ENCODE results near the gene KRTAP9-7. TPM values are rescaled to one million over a fixed set of nuclear protein-coding genes. Genes with fewer than 3 reads are reported as not detected.
"Not testable (repeated sequence)": the region's sequence is repeated elsewhere in the genome, so short reads cannot be mapped to it uniquely, and the experiment has no call there.

KRTAP9-7 gene
- total RNA-seq, 1 donor from 2014 or later, result not detected

DNA sequence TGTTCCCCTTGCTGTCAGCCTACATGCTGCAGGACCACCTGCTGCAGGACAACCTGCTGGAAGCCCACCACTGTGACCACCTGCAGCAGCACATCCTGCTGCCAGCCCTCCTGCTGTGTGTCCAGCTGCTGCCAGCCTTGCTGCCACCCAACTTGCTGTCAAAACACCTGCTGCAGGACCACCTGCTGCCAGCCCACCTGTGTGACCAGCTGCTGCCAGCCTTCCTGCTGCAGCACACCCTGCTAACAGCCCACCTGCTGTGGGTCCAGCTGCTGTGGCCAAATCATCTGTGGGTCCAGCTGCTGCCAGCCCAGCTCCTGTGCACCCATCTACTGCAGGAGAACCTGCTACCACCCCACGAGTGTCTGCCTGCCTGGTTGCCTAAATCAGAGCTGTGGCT lies 4.2 kb upstream of the KRTAP9-7 start:
- not testable (repeated sequence) for DNase-seq (ENCODE audit: low spot score)

DNA sequence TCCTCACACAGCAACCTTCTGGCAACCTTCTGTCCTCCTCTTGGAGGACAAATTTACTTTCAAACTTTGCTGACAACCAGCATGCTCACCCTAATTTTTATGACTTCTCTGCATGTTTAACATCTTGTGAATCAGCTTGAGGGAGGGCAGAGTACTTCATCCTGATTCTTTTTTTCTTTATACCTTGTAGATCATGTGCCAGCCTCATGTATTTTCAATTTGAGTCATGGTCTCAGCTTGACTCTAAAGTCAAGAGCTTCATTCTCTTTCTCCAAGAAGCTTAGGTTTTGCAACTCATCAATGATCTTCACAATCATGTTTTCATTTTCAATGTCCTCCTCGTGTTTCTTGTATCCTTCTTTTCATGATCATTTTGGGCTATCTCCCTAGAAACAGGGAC lies 3.6 kb upstream of the KRTAP9-7 start:
- no peak for DNase-seq (ENCODE audit: low spot score)

GRCh38 chr17:41278176-41278955 lies 2.9 kb downstream of the KRTAP9-7 start:
- DNase-seq (ENCODE audit: low spot score), result no peak

- DNase-seq (ENCODE audit: low spot score), result no peak
Observed at GRCh38 chr17:41284043-41284442, 8.5 kb downstream of the KRTAP9-7 start.

GRCh38 chr17:41284546-41284945 lies 9.0 kb downstream of the KRTAP9-7 start:
- DNase-seq (ENCODE audit: low spot score), result no peak

- DNase-seq (ENCODE audit: low spot score), result no peak
Observed at GRCh38 chr17:41287050-41287449, 11.6 kb downstream of the KRTAP9-7 start.

GRCh38 chr17:41294016-41294415 lies 18.5 kb downstream of the KRTAP9-7 start:
- no peak for DNase-seq (ENCODE audit: low spot score)

DNA sequence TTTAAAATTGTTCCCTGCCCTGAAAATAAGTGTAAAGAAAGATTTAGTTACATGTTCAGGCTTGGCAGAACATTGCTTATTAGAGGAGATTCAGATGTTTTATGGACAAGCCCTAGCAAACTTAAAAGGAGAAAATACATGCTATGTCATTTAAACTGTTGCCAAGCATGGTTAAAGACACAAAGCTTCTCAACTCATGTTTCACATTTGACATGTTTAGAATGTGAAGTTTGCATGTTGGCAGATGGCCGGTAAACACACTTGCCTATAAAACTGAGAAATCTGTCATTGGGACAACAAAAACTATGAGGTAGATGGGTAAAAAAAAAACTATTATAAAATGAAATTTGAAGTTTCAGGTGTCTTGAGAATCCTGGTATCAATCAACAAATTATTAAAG lies 21.3 kb downstream of the KRTAP9-7 start:
- peak; percentile 34 for DNase-seq (ENCODE audit: low spot score)

GRCh38 chr17:41298458-41299135 lies 23.1 kb downstream of the KRTAP9-7 start:
- no peak for DNase-seq (ENCODE audit: low spot score)

DNA sequence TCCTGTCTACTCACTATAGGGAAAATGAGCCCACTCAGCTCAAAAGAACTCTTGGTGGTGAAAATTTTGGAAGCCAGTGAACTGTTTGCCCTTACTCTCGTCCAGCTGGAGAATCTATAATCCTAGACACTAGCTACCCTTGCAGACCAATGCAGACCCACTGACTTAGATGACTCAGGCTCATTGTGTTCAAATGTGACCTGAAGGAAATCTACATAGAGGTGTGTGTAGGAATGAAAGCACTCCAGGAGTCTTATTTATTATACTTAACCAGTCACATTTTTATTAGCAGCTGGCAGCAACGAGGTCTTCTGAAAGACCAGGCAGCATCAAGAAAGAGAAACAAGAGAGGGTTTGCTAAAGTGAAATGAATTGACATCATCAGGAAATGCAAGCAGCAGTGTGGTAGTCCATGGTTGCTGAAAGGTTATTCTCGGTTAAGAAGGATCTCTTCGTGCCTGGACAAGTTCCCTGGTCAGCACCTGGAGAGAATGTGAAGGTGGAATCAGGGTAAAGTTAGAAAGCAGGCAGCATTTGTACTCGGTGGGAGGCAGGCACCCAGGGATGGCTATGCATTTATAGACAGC lies 25.8 kb downstream of the KRTAP9-7 start:
- peak; percentile 16 for DNase-seq (ENCODE audit: low spot score)

DNA sequence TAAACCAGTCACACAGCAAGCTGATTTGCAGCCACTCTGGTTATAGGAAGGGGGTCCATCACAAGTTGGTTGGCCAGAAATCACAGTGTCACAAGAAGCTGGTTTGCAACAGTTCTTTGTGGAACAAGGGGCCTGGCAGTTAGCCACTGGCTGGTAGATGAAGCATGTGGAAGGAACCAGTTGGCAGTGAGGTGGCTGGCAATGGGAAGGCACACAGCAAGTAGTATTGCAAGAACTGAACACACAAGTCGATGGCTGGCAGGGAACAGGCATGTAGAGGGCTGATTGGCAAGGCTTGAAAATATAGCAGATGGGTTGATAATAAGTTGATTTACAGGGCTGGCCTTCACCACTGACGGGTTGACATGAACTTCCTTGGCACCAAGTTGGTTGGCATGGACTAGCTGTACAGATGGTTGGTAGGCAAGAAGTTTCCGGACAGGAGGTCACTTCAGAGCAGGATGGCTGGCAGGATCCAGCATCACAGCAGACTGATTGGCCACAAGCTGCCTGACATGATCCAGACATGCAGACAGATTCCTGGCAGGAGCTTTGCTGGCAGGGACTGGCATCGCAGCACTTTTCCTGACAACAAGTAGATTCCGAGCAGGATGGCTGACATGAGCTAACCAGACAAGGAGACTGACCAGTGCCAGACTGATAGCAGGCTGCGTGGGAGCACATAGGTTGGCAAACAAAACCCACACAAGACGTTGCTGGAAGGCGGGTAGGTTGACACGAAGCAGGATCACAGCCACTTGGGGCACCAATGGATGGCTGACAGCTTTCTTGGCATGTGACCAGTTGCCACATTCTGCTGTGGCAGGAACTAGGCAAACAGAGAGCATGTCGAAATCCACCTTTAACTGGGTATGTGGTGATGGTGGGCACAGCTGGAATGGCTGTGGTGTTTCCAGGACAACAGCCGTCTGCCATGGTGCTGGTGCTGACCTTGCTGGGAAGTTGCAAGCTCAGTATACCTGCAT lies 26.7 kb downstream of the KRTAP9-7 start, which contains the start of gene KRTAP29-1:
KRTAP29-1 (minus strand) TSS at position 936 of the 986 bp plus-strand sequence; CDS start at position 936, 0 bp downstream.
- no peak for DNase-seq (ENCODE audit: low spot score)

GRCh38 chr17:41302981-41303380 lies 27.5 kb downstream of the KRTAP9-7 start:
- DNase-seq (ENCODE audit: low spot score), result no peak

DNA sequence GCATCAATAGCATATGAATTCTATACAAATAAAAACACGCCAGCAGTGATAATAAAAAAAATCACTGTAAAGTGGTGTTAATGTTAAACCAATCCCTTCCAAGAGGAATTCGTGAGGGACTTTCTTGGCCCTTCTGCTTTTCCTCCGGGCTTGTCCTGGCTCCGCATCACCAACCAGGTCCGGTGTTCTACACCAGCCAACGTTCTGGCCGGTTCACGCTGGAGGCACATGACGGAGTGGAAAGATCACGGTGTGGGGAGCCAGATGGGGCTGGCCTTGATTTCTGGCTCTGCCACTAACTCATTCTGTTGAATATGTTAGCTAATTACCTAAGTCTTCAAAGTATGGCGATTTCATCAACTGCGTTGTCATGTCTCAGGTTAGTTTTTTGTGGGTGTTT lies 28.6 kb downstream of the KRTAP9-7 start:
- no peak for DNase-seq (ENCODE audit: low spot score)

DNA sequence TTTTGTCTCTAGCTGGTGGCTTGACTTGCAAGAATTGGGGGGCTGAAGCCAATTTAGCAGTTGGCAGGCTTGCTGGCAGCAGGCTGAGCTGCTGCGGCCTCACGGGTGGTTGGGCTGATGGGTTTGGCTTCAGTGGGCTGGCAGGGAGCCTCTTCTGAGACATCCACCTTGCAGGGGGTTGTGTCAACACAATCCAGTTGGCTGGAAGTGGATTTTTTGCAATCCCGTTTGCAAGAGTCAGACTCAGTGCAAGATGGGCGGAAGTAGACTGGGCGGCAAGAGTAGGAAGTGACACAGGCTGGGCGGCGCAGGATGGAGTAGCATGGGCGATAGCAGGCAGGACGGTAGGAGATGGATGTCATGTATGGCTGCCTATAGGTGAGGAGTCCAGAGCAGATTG lies 32.1 kb downstream of the KRTAP9-7 start:
- DNase-seq (ENCODE audit: low spot score), result no peak

DNA sequence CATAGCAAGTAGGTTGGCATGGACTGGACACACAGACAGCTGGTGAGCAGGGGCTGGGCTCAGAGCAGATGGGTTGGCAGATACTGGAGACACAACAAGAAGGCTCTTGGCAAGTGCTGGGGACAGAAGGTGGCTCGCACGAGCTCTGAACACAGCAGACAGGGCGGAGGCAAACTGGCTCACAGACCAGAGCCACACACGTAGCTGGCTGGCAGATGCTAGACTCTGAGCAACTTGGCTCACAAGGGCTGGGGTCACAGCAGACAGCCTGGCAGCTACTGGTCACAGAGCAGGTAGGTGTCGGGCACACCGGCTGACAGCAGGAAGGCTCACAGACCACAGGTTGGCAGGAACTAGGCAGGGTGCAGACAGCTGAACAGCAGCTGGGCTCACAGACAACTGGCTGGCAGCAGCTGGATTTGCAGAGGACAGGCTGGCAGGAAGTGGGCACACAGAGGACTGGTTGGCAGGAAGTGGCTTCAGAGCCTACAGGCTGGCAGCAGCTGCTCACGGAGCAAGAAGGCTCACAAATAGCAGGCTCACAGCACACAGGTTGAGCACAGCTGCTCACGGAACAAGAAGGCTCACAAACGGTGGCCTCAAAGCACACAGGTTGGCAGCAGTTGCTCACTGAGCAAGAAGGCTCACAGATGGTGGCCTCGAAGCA lies 32.9 kb downstream of the KRTAP9-7 start:
- DNase-seq (ENCODE audit: low spot score), result no peak

DNA sequence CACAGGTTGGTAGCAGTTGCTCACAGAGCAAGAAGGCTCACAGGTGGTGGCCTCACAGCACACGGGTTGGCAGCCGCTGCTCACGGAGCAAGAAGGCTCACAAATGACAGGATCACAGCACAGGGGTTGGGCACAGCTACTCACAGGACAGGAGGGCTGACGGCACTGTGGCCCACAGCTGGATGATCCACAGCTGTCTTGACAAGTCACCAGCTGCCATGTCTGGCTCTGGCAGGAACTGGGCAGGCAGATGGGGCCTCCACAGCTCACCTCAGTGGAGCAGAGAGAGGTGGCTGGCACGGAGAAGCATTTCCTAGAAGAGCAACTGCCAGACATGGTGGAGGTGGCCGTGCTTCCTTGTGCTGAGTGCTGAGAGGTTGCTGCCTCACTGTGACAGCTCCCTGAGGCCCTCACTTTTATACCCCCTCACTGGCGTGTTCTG lies 33.4 kb downstream of the KRTAP9-7 start, which contains the start of gene KRTAP16-1:
KRTAP16-1 (minus strand) TSS at position 392 of the 442 bp plus-strand sequence; CDS start at position 336, 56 bp downstream.
- no peak for DNase-seq (ENCODE audit: low spot score)

GRCh38 chr17:41311111-41311510 lies 35.6 kb downstream of the KRTAP9-7 start:
- no peak for DNase-seq (ENCODE audit: low spot score)

DNA sequence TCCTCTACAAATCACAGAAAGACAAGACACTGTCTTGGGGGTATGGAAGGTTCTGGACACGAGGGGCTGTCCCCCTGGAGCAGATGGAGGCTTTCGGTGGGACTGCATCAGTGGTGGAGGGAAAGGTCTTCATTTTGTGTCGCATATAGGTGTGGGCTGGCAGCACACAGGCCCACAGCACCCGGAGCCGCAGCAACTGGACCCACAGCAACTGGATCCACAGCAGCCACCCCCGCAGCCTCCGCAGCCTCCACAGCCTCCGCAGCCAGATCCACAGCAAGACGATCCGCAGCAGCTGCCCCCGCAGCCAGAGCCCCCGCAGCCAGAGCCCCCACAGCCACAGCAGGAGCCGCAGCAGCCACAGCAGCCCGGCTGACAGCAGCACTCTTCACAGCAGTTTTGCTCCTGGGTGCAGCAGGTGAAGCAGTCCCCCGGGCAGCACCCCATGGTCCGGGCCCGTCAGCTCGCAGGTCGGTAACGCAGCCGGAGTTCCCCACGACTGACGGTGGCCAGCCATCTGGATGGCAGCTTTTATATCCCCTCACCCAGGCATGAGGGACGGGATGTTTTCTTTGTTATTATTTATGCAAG lies 39.8 kb downstream of the KRTAP9-7 start, which contains the start of gene KRTAP17-1:
KRTAP17-1 (minus strand) TSS at position 507 of the 591 bp plus-strand sequence; CDS start at position 447, 60 bp downstream.
- DNase-seq (ENCODE audit: low spot score), result no peak

DNA sequence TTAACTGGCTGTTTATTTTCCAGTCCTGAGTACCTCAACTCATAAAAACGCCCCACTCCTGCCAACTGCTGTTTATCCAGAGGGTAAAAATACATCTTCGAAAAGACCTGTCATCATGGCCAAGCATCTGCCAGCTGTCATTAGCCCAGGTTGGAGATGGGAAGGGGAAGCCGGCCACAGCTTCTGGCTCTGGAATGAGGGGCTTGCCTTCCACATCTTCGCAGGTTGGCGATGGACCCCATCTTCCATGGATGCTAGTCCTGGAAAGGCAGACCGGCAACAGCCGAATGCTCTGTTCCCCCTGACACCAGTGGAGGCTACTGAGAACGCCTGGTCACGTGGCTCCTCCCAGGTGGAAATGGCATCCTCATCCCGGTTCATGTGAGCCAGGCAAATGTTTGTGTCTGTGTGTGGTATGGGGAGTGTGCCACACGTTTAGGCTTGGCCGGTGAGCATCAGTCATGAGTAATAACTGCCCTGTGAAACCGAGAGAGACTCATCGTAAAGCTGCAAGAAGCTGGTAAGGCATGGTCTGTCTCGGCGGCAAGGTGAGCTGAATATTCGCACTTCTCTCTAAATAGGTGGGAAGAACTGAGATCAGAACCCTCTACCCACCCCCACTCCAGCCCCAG lies 40.4 kb downstream of the KRTAP9-7 start:
- DNase-seq (ENCODE audit: low spot score), result no peak

GRCh38 chr17:41318231-41318630 lies 42.7 kb downstream of the KRTAP9-7 start:
- no peak for DNase-seq (ENCODE audit: low spot score)

Data from umbilical cord (tissue), 2 donors.